ENCODE data around the gene EID2. TPM values are rescaled to one million over a fixed set of nuclear protein-coding genes. Genes with fewer than 3 reads are reported as not detected.
A peak's percentile ranks its signal among the peaks of the same experiment; 100 is the strongest.

Gene EID2
- total RNA-seq, 1 donor: 8.3 TPM

- no peak for TF ChIP-seq CTCF (IDR thresholded peaks at IDR 0.05; ENCODE audit: extremely low read depth, low read depth, low read length)
- H3K27me3 ChIP-seq (ENCODE audit: insufficient read depth, low read length): peaks cover 40% of the 10 kb centered on the region
- no peaks in the 10 kb centered on the region for H3K36me3 ChIP-seq (ENCODE audit: insufficient read depth, low read length)
- H3K79me2 ChIP-seq (ENCODE audit: insufficient read depth, low read length): no peaks in the 10 kb centered on the region
- no peaks in the 10 kb centered on the region for H4K20me1 ChIP-seq (ENCODE audit: insufficient read depth, low read length)
- no peak for DNase-seq (ENCODE audit: insufficient read length, low spot score, missing footprints)
- no peak overlapping the region for H2AFZ ChIP-seq (ENCODE audit: low read length)
- no peak overlapping the region for H3K4me3 ChIP-seq (ENCODE audit: insufficient read depth, low read length)
- no peaks in the 10 kb centered on the region for H3K4me1 ChIP-seq (ENCODE audit: insufficient read depth, low read length)
- H3K9me3 ChIP-seq (ENCODE audit: low read depth, low read length): no peaks in the 10 kb centered on the region
- no peak overlapping the region for H3K27ac ChIP-seq (ENCODE audit: low read depth, low read length)
- no peak overlapping the region for H3K4me2 ChIP-seq (ENCODE audit: insufficient read depth, low read length)
These were observed 21.0 kb downstream of the EID2 start for GRCh38 chr19:39518975-39519374.

GRCh38 chr19:39518458-39518857 is 21.5 kb downstream of the EID2 start:
- H4K20me1 ChIP-seq (ENCODE audit: insufficient read depth, low read length): no peaks in the 10 kb centered on the region
- no peaks in the 10 kb centered on the region for H3K9me3 ChIP-seq (ENCODE audit: low read depth, low read length)
- H3K4me2 ChIP-seq (ENCODE audit: insufficient read depth, low read length): no peak overlapping the region
- H3K27ac ChIP-seq (ENCODE audit: low read depth, low read length): no peak overlapping the region
- no peak for TF ChIP-seq CTCF (IDR thresholded peaks at IDR 0.05; ENCODE audit: extremely low read depth, low read depth, low read length)
- H3K36me3 ChIP-seq (ENCODE audit: insufficient read depth, low read length): no peaks in the 10 kb centered on the region
- DNase-seq (ENCODE audit: insufficient read length, low spot score, missing footprints): no peak
- H2AFZ ChIP-seq (ENCODE audit: low read length): no peak overlapping the region
- H3K79me2 ChIP-seq (ENCODE audit: insufficient read depth, low read length): no peaks in the 10 kb centered on the region
- H3K4me1 ChIP-seq (ENCODE audit: insufficient read depth, low read length): no peaks in the 10 kb centered on the region
- no peak overlapping the region for H3K4me3 ChIP-seq (ENCODE audit: insufficient read depth, low read length)
- H3K27me3 ChIP-seq (ENCODE audit: insufficient read depth, low read length): peaks cover 45% of the 10 kb centered on the region

- H3K9me3 ChIP-seq (ENCODE audit: low read depth, low read length): no peaks in the 10 kb centered on the region
These were observed 22.5 kb downstream of the EID2 start for GRCh38 chr19:39517432-39517831.

GRCh38 chr19:39516270-39516669 is 23.7 kb downstream of the EID2 start:
- Histone ChIP-seq H3K9me3 (ENCODE audit: low read depth, low read length) (no peaks in the 10 kb centered on the region), H3K4me1 (ENCODE audit: insufficient read depth, low read length) (no peaks in the 10 kb centered on the region), H3K79me2 (ENCODE audit: insufficient read depth, low read length) (no peaks in the 10 kb centered on the region), H3K4me2 (ENCODE audit: insufficient read depth, low read length) (no peak overlapping the region), H3K4me3 (ENCODE audit: insufficient read depth, low read length) (no peak overlapping the region), H2AFZ (ENCODE audit: low read length) (no peak overlapping the region), H4K20me1 (ENCODE audit: insufficient read depth, low read length) (no peaks in the 10 kb centered on the region), H3K27me3 (ENCODE audit: insufficient read depth, low read length) (peaks cover 55% of the 10 kb centered on the region), H3K36me3 (ENCODE audit: insufficient read depth, low read length) (no peaks in the 10 kb centered on the region), H3K27ac (ENCODE audit: low read depth, low read length) (no peak overlapping the region)
- DNase-seq (ENCODE audit: insufficient read length, low spot score, missing footprints): peak; percentile 41
- no peak for TF ChIP-seq CTCF (IDR thresholded peaks at IDR 0.05; ENCODE audit: extremely low read depth, low read depth, low read length)

More at GRCh38 chr19:39517432-39517831, 22.5 kb downstream of the EID2 start:
- H3K4me2 ChIP-seq (ENCODE audit: insufficient read depth, low read length): no peak overlapping the region
- peaks cover 52% of the 10 kb centered on the region for H3K27me3 ChIP-seq (ENCODE audit: insufficient read depth, low read length)
- no peaks in the 10 kb centered on the region for H3K4me1 ChIP-seq (ENCODE audit: insufficient read depth, low read length)
- H3K27ac ChIP-seq (ENCODE audit: low read depth, low read length): no peak overlapping the region
- H3K4me3 ChIP-seq (ENCODE audit: insufficient read depth, low read length): no peak overlapping the region
- no peaks in the 10 kb centered on the region for H3K36me3 ChIP-seq (ENCODE audit: insufficient read depth, low read length)
- DNase-seq (ENCODE audit: insufficient read length, low spot score, missing footprints): no peak
- H3K79me2 ChIP-seq (ENCODE audit: insufficient read depth, low read length): no peaks in the 10 kb centered on the region
- no peak overlapping the region for H2AFZ ChIP-seq (ENCODE audit: low read length)
- TF ChIP-seq CTCF (IDR thresholded peaks at IDR 0.05; ENCODE audit: extremely low read depth, low read depth, low read length): no peak
- H4K20me1 ChIP-seq (ENCODE audit: insufficient read depth, low read length): no peaks in the 10 kb centered on the region
